ENCODE results near the gene GSX1.

The GSX1 gene

DNA sequence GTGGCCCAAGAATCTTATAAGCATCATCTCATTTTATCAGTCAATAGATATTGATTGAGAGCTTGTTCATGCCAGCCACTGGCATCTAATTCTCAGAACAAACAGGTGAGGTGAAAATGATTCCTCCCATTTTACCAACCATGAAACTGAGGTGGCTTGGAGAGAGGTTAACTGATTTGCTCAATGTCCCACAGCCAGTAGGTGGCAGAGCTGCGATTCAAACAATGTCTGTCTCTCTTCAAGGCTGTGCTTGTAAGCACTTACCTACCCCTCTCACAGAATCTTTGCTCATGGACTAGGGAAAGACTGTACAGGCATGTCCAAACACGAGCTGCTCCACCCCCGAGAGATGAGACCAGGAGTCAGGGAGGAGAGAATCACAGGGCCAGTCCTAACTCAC is 21.5 kb upstream of the GSX1 start:
- no peak overlapping the region for H3K27ac ChIP-seq
- H3K27me3 ChIP-seq (replicated peaks): no peaks in the 10 kb centered on the region
- DNase-seq: peak; percentile 8
- TF ChIP-seq, protein P1, sequence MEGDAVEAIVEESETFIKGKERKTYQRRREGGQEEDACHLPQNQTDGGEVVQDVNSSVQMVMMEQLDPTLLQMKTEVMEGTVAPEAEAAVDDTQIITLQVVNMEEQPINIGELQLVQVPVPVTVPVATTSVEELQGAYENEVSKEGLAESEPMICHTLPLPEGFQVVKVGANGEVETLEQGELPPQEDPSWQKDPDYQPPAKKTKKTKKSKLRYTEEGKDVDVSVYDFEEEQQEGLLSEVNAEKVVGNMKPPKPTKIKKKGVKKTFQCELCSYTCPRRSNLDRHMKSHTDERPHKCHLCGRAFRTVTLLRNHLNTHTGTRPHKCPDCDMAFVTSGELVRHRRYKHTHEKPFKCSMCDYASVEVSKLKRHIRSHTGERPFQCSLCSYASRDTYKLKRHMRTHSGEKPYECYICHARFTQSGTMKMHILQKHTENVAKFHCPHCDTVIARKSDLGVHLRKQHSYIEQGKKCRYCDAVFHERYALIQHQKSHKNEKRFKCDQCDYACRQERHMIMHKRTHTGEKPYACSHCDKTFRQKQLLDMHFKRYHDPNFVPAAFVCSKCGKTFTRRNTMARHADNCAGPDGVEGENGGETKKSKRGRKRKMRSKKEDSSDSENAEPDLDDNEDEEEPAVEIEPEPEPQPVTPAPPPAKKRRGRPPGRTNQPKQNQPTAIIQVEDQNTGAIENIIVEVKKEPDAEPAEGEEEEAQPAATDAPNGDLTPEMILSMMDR (IDR thresholded peaks at IDR 0.05; ENCODE audit: low read depth, low read length, missing control alignments): peak; percentile 52
- no peaks in the 10 kb centered on the region for H3K36me3 ChIP-seq (replicated peaks)
- H3K4me3 ChIP-seq (ENCODE audit: low read depth, low read length): no peak overlapping the region
- in situ Hi-C loops (cut with HindIII; ENCODE audit: low pct_ligation_motif_present, low sequenced_read_pairs): no loop called here

- Histone ChIP-seq H3K4me3 (ENCODE audit: low read depth, low read length) (no peak overlapping the region), H3K36me3 (replicated peaks) (no peaks in the 10 kb centered on the region), H3K27me3 (replicated peaks) (no peaks in the 10 kb centered on the region), H3K27ac (no peak overlapping the region)
- no peak for DNase-seq
- in situ Hi-C loops (cut with HindIII; ENCODE audit: low pct_ligation_motif_present, low sequenced_read_pairs): no loop called here
- TF ChIP-seq, protein P1 (IDR thresholded peaks at IDR 0.05; ENCODE audit: low read depth, low read length, missing control alignments): no peak
These were observed 19.4 kb upstream of the GSX1 start for GRCh38 chr13:27772651-27773425.

DNA sequence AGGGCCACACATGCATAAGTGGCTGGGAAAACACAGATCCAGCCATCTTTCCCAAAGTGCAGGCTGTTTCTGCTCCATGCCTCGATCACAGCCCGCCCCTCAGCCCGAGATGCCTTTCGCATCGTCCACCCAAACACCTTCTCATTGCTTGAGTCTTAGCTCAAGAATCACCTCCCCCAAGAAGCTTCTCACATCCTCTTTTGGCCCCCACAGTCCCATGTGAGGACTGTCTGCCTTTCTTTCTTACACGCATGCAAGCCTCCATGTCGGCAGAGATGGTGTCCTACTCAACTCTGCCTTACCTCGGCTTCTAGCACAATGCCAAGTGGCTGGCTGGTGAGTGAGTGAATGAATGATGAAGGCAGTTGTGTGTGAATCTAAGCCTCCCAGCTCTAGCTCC is 18.1 kb upstream of the GSX1 start:
- in situ Hi-C loops (cut with HindIII; ENCODE audit: low pct_ligation_motif_present, low sequenced_read_pairs): no loop called here
- Histone ChIP-seq H3K27me3 (replicated peaks) (no peaks in the 10 kb centered on the region), H3K4me3 (ENCODE audit: low read depth, low read length) (no peak overlapping the region), H3K27ac (no peak overlapping the region), H3K36me3 (replicated peaks) (no peaks in the 10 kb centered on the region)
- TF ChIP-seq, protein P1 (IDR thresholded peaks at IDR 0.05; ENCODE audit: low read depth, low read length, missing control alignments): no peak
- DNase-seq: no peak

- in situ Hi-C loops (cut with HindIII; ENCODE audit: low pct_ligation_motif_present, low sequenced_read_pairs): no loop called here
- Histone ChIP-seq H3K36me3 (replicated peaks) (no peaks in the 10 kb centered on the region), H3K27ac (no peak overlapping the region), H3K27me3 (replicated peaks) (no peaks in the 10 kb centered on the region), H3K4me3 (ENCODE audit: low read depth, low read length) (no peak overlapping the region)
- TF ChIP-seq, protein P1 (IDR thresholded peaks at IDR 0.05; ENCODE audit: low read depth, low read length, missing control alignments): no peak
- DNase-seq: no peak
These were observed 17.6 kb upstream of the GSX1 start for GRCh38 chr13:27774651-27775050.

DNA sequence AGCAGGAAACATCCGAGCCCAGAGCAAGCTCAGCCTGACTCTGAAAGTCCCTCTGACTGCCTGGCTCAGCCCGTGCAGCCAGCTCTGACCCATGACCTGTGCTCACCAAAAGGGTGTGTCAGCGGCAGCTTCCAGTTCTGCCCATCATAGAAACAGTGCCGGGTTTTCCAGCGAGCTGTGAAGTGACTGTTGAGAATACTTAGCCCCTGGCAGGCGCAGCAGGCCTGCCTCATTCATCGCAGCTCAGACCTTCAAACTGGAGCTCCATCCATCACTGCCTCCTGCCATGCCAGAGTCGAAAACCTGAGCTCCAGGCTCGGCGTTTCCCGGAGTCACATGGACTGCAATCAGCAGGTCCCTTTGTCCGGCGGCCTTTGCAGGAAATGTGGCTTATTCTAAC is 16.3 kb upstream of the GSX1 start:
- TF ChIP-seq, protein P1 (IDR thresholded peaks at IDR 0.05; ENCODE audit: low read depth, low read length, missing control alignments): no peak
- in situ Hi-C loops (cut with HindIII; ENCODE audit: low pct_ligation_motif_present, low sequenced_read_pairs): no loop called here
- no peak for DNase-seq
- H3K27me3 ChIP-seq (replicated peaks): no peaks in the 10 kb centered on the region
- no peak overlapping the region for H3K27ac ChIP-seq
- H3K4me3 ChIP-seq (ENCODE audit: low read depth, low read length): no peak overlapping the region
- no peaks in the 10 kb centered on the region for H3K36me3 ChIP-seq (replicated peaks)

GRCh38 chr13:27782151-27782550 is 10.1 kb upstream of the GSX1 start:
- Histone ChIP-seq H3K27ac (no peak overlapping the region), H3K27me3 (replicated peaks) (peaks cover 2% of the 10 kb centered on the region), H3K4me3 (ENCODE audit: low read depth, low read length) (no peak overlapping the region), H3K36me3 (replicated peaks) (no peaks in the 10 kb centered on the region)
- no peak for DNase-seq
- TF ChIP-seq, protein P1 (IDR thresholded peaks at IDR 0.05; ENCODE audit: low read depth, low read length, missing control alignments): no peak
- in situ Hi-C loops (cut with HindIII; ENCODE audit: low pct_ligation_motif_present, low sequenced_read_pairs): no loop called here

Measured in brain microvascular endothelial cell (primary cell).